ENCODE measurements around the gene KMT2C.
A peak's percentile ranks its signal among the peaks of the same experiment; 100 is the strongest.
"Not testable (repeated sequence)": the region's sequence is repeated elsewhere in the genome, so short reads cannot be mapped to it uniquely, and the experiment has no call there.

KMT2C gene

GRCh38 chr7:152355474-152356057 lies 80.2 kb downstream of the KMT2C start:
- no peak for DNase-seq

GRCh38 chr7:152354061-152354460 lies 81.7 kb downstream of the KMT2C start:
- no peak for DNase-seq

- not testable (repeated sequence) for DNase-seq
Measured at GRCh38 chr7:152353281-152353680, 82.5 kb downstream of the KMT2C start.

GRCh38 chr7:152351747-152352146 lies 84.1 kb downstream of the KMT2C start:
- not testable (repeated sequence) for DNase-seq

GRCh38 chr7:152351168-152351567 lies 84.6 kb downstream of the KMT2C start:
- DNase-seq: no peak

- no peak for DNase-seq
Measured at GRCh38 chr7:152347888-152348287, 87.9 kb downstream of the KMT2C start.

GRCh38 chr7:152344253-152344652 lies 91.5 kb downstream of the KMT2C start:
- DNase-seq: no peak

GRCh38 chr7:152342796-152343195 lies 93.0 kb downstream of the KMT2C start:
- no peak for DNase-seq

GRCh38 chr7:152341914-152342236 lies 93.9 kb downstream of the KMT2C start:
- no peak for DNase-seq

GRCh38 chr7:152341039-152341913 lies 94.5 kb downstream of the KMT2C start:
- DNase-seq: peak; percentile 55

- DNase-seq: no peak
Measured at GRCh38 chr7:152340161-152340560, 95.6 kb downstream of the KMT2C start.

- no peak for DNase-seq
Measured at GRCh38 chr7:152338561-152338960, 97.2 kb downstream of the KMT2C start.

- DNase-seq: peak; percentile 68
Measured at GRCh38 chr7:152336754-152337368, 98.9 kb downstream of the KMT2C start.

GRCh38 chr7:152335900-152336571 lies 99.8 kb downstream of the KMT2C start:
- DNase-seq: no peak

- no peak for DNase-seq
Measured at GRCh38 chr7:152333134-152333533, 102.7 kb downstream of the KMT2C start.

- no peak for DNase-seq
Measured at GRCh38 chr7:152330827-152331226, 105.0 kb downstream of the KMT2C start.

- no peak for DNase-seq
Measured at GRCh38 chr7:152329469-152329868, 106.3 kb downstream of the KMT2C start.

GRCh38 chr7:152328234-152328633 lies 107.6 kb downstream of the KMT2C start:
- DNase-seq: no peak

GRCh38 chr7:152315845-152316244 lies 120.0 kb downstream of the KMT2C start:
- no peak for DNase-seq

GRCh38 chr7:152313831-152314604 lies 121.8 kb downstream of the KMT2C start:
- DNase-seq: peak; percentile 17

- DNase-seq: no peak
Measured at GRCh38 chr7:152313217-152313616, 122.6 kb downstream of the KMT2C start.

- no peak for DNase-seq
Measured at GRCh38 chr7:152312316-152312715, 123.5 kb downstream of the KMT2C start.

GRCh38 chr7:152307902-152308301 lies 127.9 kb downstream of the KMT2C start:
- DNase-seq: no peak

Measured in NCI-H2227 treated with DMSO at 0.1 percent for 48 hours (cell line).